H1 (cell line): ENCODE results near the gene BTBD9. TPM values are rescaled to one million over a fixed set of nuclear protein-coding genes. Genes with fewer than 3 reads are reported as not detected.

ENCODE experiments used
- CTCF ChIA-PET: fragments of 300-600 bp; sonication (Branson Sonifier 250); formaldehyde crosslinking; loops from one replicate; lab custom pipeline; 2021; ENCODE audit not compliant: partially characterized antibody; lab: Charles Lee
- POLR2A ChIA-PET: fragments of 300-600 bp; sonication (Branson Sonifier 250); formaldehyde crosslinking; loops from one replicate; lab custom pipeline; 2021; ENCODE audit warnings: inconsistent platforms; ENCODE audit not compliant: partially characterized antibody; lab: Charles Lee
- DNase-seq, 2 experiments: peaks; one replicate each; pipeline versions ENCODE4 v3.0.0 to v3.0.0-alpha.2; 2010 to 2022; ENCODE audit warnings: low spot score in 2 of 2, low read depth in 1 of 2, mixed read lengths in 1 of 2
- FAIRE-seq: peaks from 2 replicates; lab custom pipeline; 2011; peaks lifted over from hg19 to GRCh38; lab: Jason Lieb, UNC
- H2AFZ ChIP-seq: 2 replicates; pipeline ENCODE4 v1.8.1; 2012; ENCODE audit warnings: low read length, inconsistent platforms
- H2AK5ac ChIP-seq: 2 replicates; pipeline ENCODE4 v1.6.1; 2013; ENCODE audit warnings: low read depth, low read length
- H2BK120ac ChIP-seq: replicated peaks from 2 replicates; pipeline ENCODE3; 2013; ENCODE audit warnings: low read depth, low read length, inconsistent platforms
- H2BK12ac ChIP-seq: 2 replicates; pipeline ENCODE4 v1.6.1; 2013; ENCODE audit warnings: low read depth, low read length
- H2BK15ac ChIP-seq: 2 replicates; pipeline ENCODE4 v1.6.1; 2013; ENCODE audit warnings: low read length
- H2BK20ac ChIP-seq: 2 replicates; pipeline ENCODE4 v1.6.1; 2013; ENCODE audit warnings: low read length
- H2BK5ac ChIP-seq: 2 replicates; pipeline ENCODE4 v1.6.1; 2013; ENCODE audit warnings: low read depth, low read length
- H3K14ac ChIP-seq: 2 replicates; pipeline ENCODE4 v1.6.1; 2013; ENCODE audit warnings: inconsistent platforms; ENCODE audit not compliant: insufficient read length
- H3K18ac ChIP-seq: 2 replicates; pipeline ENCODE4 v1.6.1; 2013; ENCODE audit warnings: low read length; ENCODE audit errors: extremely low read depth
- H3K23ac ChIP-seq: 2 replicates; pipeline ENCODE4 v1.6.1; 2013; ENCODE audit warnings: inconsistent platforms; ENCODE audit not compliant: insufficient read length
- H3K23me2 ChIP-seq: 2 replicates; pipeline ENCODE4 v1.6.1; 2013; ENCODE audit warnings: low read depth, low read length
- H3K27ac ChIP-seq: 2 replicates; pipeline ENCODE4 v1.6.1; 2011; ENCODE audit warnings: low read depth, low read length, inconsistent platforms
- H3K27me3 ChIP-seq, 4 experiments: replicated peaks in 1 of 4; 1 replicate in 1 of 4; 2 replicates in 3 of 4; pipeline versions ENCODE4 v1.6.1 to v1.8.1; 2011 to 2013; ENCODE audit warnings: low read length in 3 of 4, mild to moderate bottlenecking in 3 of 4, inconsistent platforms in 2 of 4, mixed read lengths in 2 of 4, moderate library complexity in 1 of 4; ENCODE audit not compliant: control insufficient read depth in 3 of 4, insufficient read depth in 3 of 4; ENCODE audit errors: extremely low read depth in 1 of 4
- H3K36me3 ChIP-seq, 4 experiments: 2 replicates each; pipeline versions ENCODE4 v1.6.1 to v1.8.1; 2011 to 2013; ENCODE audit warnings: mild to moderate bottlenecking in 4 of 4, low read length in 3 of 4, moderate library complexity in 2 of 4, control low read depth in 1 of 4, inconsistent platforms in 1 of 4; ENCODE audit not compliant: insufficient read depth in 4 of 4, control insufficient read depth in 2 of 4
- H3K4ac ChIP-seq: replicated peaks from 2 replicates; pipeline ENCODE3; 2013; ENCODE audit warnings: low read length, low read depth, mixed read lengths, inconsistent platforms; ENCODE audit not compliant: insufficient read length
- H3K4me1 ChIP-seq, 4 experiments: replicated peaks in 1 of 4; 1 replicate in 1 of 4; 2 replicates in 3 of 4; pipeline versions ENCODE4 v1.6.1 to v1.8.1; 2011 to 2013; ENCODE audit warnings: low read length in 3 of 4, inconsistent platforms in 2 of 4, mixed read lengths in 1 of 4; ENCODE audit not compliant: insufficient read depth in 4 of 4, control insufficient read depth in 3 of 4
- H3K4me2 ChIP-seq, 2 experiments: 2 replicates each; pipeline versions ENCODE4 v1.6.1 to v1.8.1; 2011 to 2013; ENCODE audit warnings: low read depth in 2 of 2, low read length in 2 of 2, control low read depth in 1 of 2, inconsistent platforms in 1 of 2, mild to moderate bottlenecking in 1 of 2; ENCODE audit not compliant: insufficient read depth in 1 of 2
- H3K4me3 ChIP-seq, 4 experiments: fragments of 200-600, 300-600 bp in 1 of 4; sonication (generic), shearing (Covaris generic), sonication (Bioruptor Twin) in 1 of 4; 2 replicates each; pipeline versions ENCODE4 v1.5.1 to v1.8.1; 2011 to 2016; ENCODE audit warnings: low read length in 4 of 4, low read depth in 3 of 4, control low read depth in 2 of 4, inconsistent platforms in 2 of 4, mild to moderate bottlenecking in 2 of 4, mixed read lengths in 1 of 4, moderate library complexity in 1 of 4; ENCODE audit not compliant: insufficient read depth in 2 of 4; ENCODE audit errors: extremely low read depth in 1 of 4
- H3K56ac ChIP-seq: replicated peaks from 2 replicates; pipeline ENCODE3; 2013; ENCODE audit warnings: low read depth, mild to moderate bottlenecking, mixed read lengths, low read length, inconsistent platforms; ENCODE audit not compliant: insufficient read length
- H3K79me1 ChIP-seq: 2 replicates; pipeline ENCODE4 v1.6.1; 2013; ENCODE audit warnings: low read depth, low read length, control low read depth
- H3K79me2 ChIP-seq, 2 experiments: 2 replicates each; pipeline versions ENCODE4 v1.6.1 to v1.8.1; 2012 to 2013; ENCODE audit warnings: low read length in 2 of 2, mild to moderate bottlenecking in 2 of 2, inconsistent platforms in 1 of 2; ENCODE audit not compliant: insufficient read depth in 2 of 2, control insufficient read depth in 1 of 2
- H3K9ac ChIP-seq, 4 experiments: replicated peaks in 1 of 4; 1 replicate in 1 of 4; 2 replicates in 3 of 4; pipeline versions ENCODE4 v1.6.1 to v1.8.1; 2011 to 2013; ENCODE audit warnings: low read depth in 3 of 4, low read length in 3 of 4, control low read depth in 2 of 4, mild to moderate bottlenecking in 2 of 4, moderate library complexity in 2 of 4, inconsistent platforms in 1 of 4; ENCODE audit errors: extremely low read depth in 1 of 4
- H3K9me3 ChIP-seq, 2 experiments: 2 replicates each; pipeline versions ENCODE4 v1.6.1 to v1.8.1; 2012 to 2013; ENCODE audit warnings: mild to moderate bottlenecking in 2 of 2, moderate library complexity in 2 of 2, control low read depth in 1 of 2, inconsistent platforms in 1 of 2, low read depth in 1 of 2, low read length in 1 of 2, mixed read lengths in 1 of 2; ENCODE audit not compliant: insufficient read depth in 2 of 2
- H4K20me1 ChIP-seq, 2 experiments: replicated peaks in 1 of 2; 2 replicates each; pipeline versions ENCODE3 to v1.8.1; 2011 to 2013; ENCODE audit warnings: inconsistent platforms in 2 of 2, low read length in 2 of 2, mild to moderate bottlenecking in 1 of 2; ENCODE audit not compliant: insufficient read depth in 2 of 2, control insufficient read depth in 1 of 2
- H4K5ac ChIP-seq: 2 replicates; pipeline ENCODE4 v1.6.1; 2013; ENCODE audit warnings: low read length, low read depth, mixed read lengths, inconsistent platforms; ENCODE audit not compliant: insufficient read length
- H4K8ac ChIP-seq: 2 replicates; pipeline ENCODE4 v1.8.0; 2013; ENCODE audit warnings: mild to moderate bottlenecking, moderate library complexity, low read length, inconsistent platforms; ENCODE audit not compliant: insufficient read depth; ENCODE audit errors: extremely low read depth
- H4K91ac ChIP-seq: replicated peaks from 2 replicates; pipeline ENCODE3; 2013; ENCODE audit warnings: low read length, mixed read lengths, inconsistent platforms; ENCODE audit not compliant: insufficient read length
- BCL11A ChIP-seq, 2 experiments: IDR thresholded peaks; one replicate each; pipeline ENCODE4 v1.6.1; 2011; ENCODE audit warnings: low read depth in 2 of 2, low read length in 2 of 2, mild to moderate bottlenecking in 2 of 2
- CBX5 ChIP-seq: fragments of 300-800, 300-1000 bp; sonication (generic); IDR thresholded peaks from 2 replicates; pipeline ENCODE4 v1.7.1; 2016; ENCODE audit warnings: antibody characterized with exemption, low read length, low read depth
- FOSL1 ChIP-seq: IDR thresholded peaks from 2 replicates; pipeline ENCODE4 v1.6.1; 2011; ENCODE audit warnings: mild to moderate bottlenecking, low read depth, low read length, moderate library complexity; ENCODE audit not compliant: insufficient read depth
- KDM4A ChIP-seq: IDR thresholded peaks from one replicate; pipeline ENCODE4 v1.7.1; 2012; ENCODE audit warnings: low read depth, mild to moderate bottlenecking, moderate library complexity, low read length, inconsistent platforms; ENCODE audit not compliant: severe bottlenecking
- MAFK ChIP-seq: IDR thresholded peaks from 2 replicates; pipeline ENCODE4 v1.6.1; 2012; ENCODE audit warnings: low read depth, mild to moderate bottlenecking, improper control_type of control experiment, low read length
- RXRA ChIP-seq: IDR thresholded peaks from 2 replicates; pipeline ENCODE4 v1.6.1; 2011; ENCODE audit warnings: low read depth, mild to moderate bottlenecking, low read length, moderate library complexity; ENCODE audit not compliant: insufficient read depth
- SAP30 ChIP-seq: fragments of 300-600 bp; sonication (generic); IDR thresholded peaks from 2 replicates; pipeline ENCODE4 v1.7.1; 2012; ENCODE audit warnings: low read length, moderate library complexity, mild to moderate bottlenecking, inconsistent platforms; ENCODE audit not compliant: insufficient read depth, insufficient replicate concordance
- SRF ChIP-seq: IDR thresholded peaks from 2 replicates; pipeline ENCODE4 v1.6.1; 2011; ENCODE audit warnings: mild to moderate bottlenecking, low read depth, low read length, moderate library complexity
- WGBS, 2 experiments: shearing (Covaris generic) in 1 of 2; methylation state at CpG; one replicate each; pipeline versions ENCODE4 v1.1.6 to v1.1.7; 2013 to 2015; ENCODE audit warnings: low lambda C conversion rate in 2 of 2, mixed read lengths in 2 of 2, inconsistent platforms in 1 of 2, low coverage in 1 of 2, missing lambda C conversion rate in 1 of 2; ENCODE audit not compliant: insufficient replicate concordance in 2 of 2, insufficient coverage in 1 of 2, insufficient read length in 1 of 2; ENCODE audit errors: extremely low coverage in 1 of 2, missing lambda C conversion rate in 1 of 2; 5-methylcytosine and 5-hydroxymethylcytosine counted together
- polyA plus RNA-seq, 7 experiments: library from polyadenylated mRNA; depleted of rRNA in 3 of 7; stranded (reverse) in 5 of 7; unstranded in 2 of 7; fragments of >200 nt in 5 of 7; fragments of 200-250 nt in 2 of 7; gene quantifications; 1 replicate in 5 of 7; 2 replicates in 1 of 7; 4 replicates in 1 of 7; pipeline versions ENCODE4 v1.2.1 to v1.2.3, GENCODE V29; 2011 to 2013; ENCODE audit warnings: missing spikeins in 2 of 7, mixed read lengths in 2 of 7
- total RNA-seq: library from RNA; stranded (reverse); fragmentation: NEBNext Ultra II Directional; extraction: Animal tissue kit (Norgen Biotek cat#: 25700); gene quantifications from 2 replicates; pipeline ENCODE4 v1.2.1, GENCODE V29; 2021

The BTBD9 gene
- total and polyA plus RNA-seq, 2 of the 8 experiments (the other 6 are each of a cell fraction or from before 2014, with no cell fraction given), result 0.92 to 4.1 TPM

GRCh38 chr6:38349221-38349620, 290.5 kb downstream of the BTBD9 start:
- 83% methylated on average over 2 of the region's 2 CpGs; no CpG with 5 or more reads in 1 of the 2 experiments for WGBS, 2 experiments

More at GRCh38 chr6:38349221-38349620, 290.5 kb downstream of the BTBD9 start:
- Histone ChIP-seq H3K36me3 (no peaks in the 10 kb centered on the region), H3K23me2 (no peaks in the 10 kb centered on the region; the same call in 1 of the 2 replicates), H2BK12ac (no peak overlapping the region), H3K56ac (no peak overlapping the region), H3K4me3 (no peak overlapping the region), H2BK15ac (no peak overlapping the region), H3K27ac (no peak overlapping the region), H3K14ac (no peak overlapping the region), H3K4me1 (peaks cover 0 to 6% (median 4%) of the 10 kb centered on the region in 4 experiments; a peak in 2 of 7 replicates), H2AK5ac (no peak overlapping the region), H4K8ac (no peak overlapping the region), H3K18ac (no peak overlapping the region), H4K91ac (no peak overlapping the region), H3K79me1 (no peaks in the 10 kb centered on the region), H3K23ac (no peak overlapping the region), H2BK5ac (no peak overlapping the region), H3K4me2 (no peak overlapping the region), H4K5ac (no peak overlapping the region), H3K4ac (no peak overlapping the region), H3K9ac (no peak overlapping the region), H2BK20ac (no peak overlapping the region), H2BK120ac (no peak overlapping the region), H3K79me2 (no peaks in the 10 kb centered on the region), H4K20me1 (no peaks in the 10 kb centered on the region), H2AFZ (no peak overlapping the region), H3K27me3 (no peaks in the 10 kb centered on the region), H3K9me3 (no peaks in the 10 kb centered on the region)
- DNase-seq (no peak), FAIRE-seq (no peak)
- CTCF ChIA-PET, result interaction anchor here (1.0 to 1.7 kb wide), 2 partner anchors 13 to 100 kb away, joined by 3 to 5 read pairs; no protein-coding TSS in a partner anchor
- TF ChIP-seq SRF, result no peak
- no peak for TF ChIP-seq SAP30
- TF ChIP-seq CBX5, result no peak
- no peak for TF ChIP-seq KDM4A
- no peak for TF ChIP-seq RXRA
- no peak for TF ChIP-seq FOSL1
- no peak for TF ChIP-seq MAFK
- TF ChIP-seq BCL11A (IDR thresholded peaks at IDR 0.05; ENCODE audit: low read depth in 2 of 2, low read length in 2 of 2), result no peak
- POLR2A ChIA-PET, result no interaction called here
